Smooth muscle cell (in vitro differentiated cells): Measurements from ENCODE around the gene MAGI1. TPM values are rescaled to one million over a fixed set of nuclear protein-coding genes. Genes with fewer than 3 reads are reported as not detected.

Source experiments
- DNase-seq: peaks from one replicate; lab custom pipeline; 2025; ENCODE audit not compliant: unreplicated experiment; lab: John Stamatoyannopoulos, UW
- H2AFZ ChIP-seq: fragments of 200-600 bp; sonication (generic); 2 replicates; pipeline ENCODE4 v1.6.0; 2016; ENCODE audit warnings: antibody characterized with exemption, low read depth, mild to moderate bottlenecking
- H3F3A ChIP-seq: fragments of 200-600 bp; sonication (generic); 2 replicates; pipeline ENCODE4 v1.6.0; 2017; ENCODE audit warnings: antibody characterized with exemption, low read depth
- H3K27ac ChIP-seq: fragments of 200-600 bp; sonication (generic); 2 replicates; pipeline ENCODE4 v1.5.1; 2016; ENCODE audit warnings: low read depth, mild to moderate bottlenecking
- H3K27me3 ChIP-seq: fragments of 200-600 bp; sonication (generic); 2 replicates; pipeline ENCODE4 v1.6.1; 2016; ENCODE audit warnings: low read depth, mild to moderate bottlenecking
- H3K36me3 ChIP-seq: fragments of 200-600 bp; sonication (generic); 2 replicates; pipeline ENCODE4 v1.5.1; 2016; ENCODE audit warnings: low read depth
- H3K4me1 ChIP-seq: fragments of 200-600 bp; sonication (generic); 2 replicates; pipeline ENCODE4 v1.5.1; 2016; ENCODE audit warnings: low read depth
- H3K4me2 ChIP-seq: fragments of 200-600 bp; sonication (generic); 2 replicates; pipeline ENCODE4 v1.6.0; 2016; ENCODE audit warnings: mild to moderate bottlenecking
- H3K4me3 ChIP-seq: fragments of 200-600 bp; sonication (generic); 2 replicates; pipeline ENCODE4 v1.5.1; 2016; ENCODE audit warnings: mild to moderate bottlenecking
- H3K79me2 ChIP-seq: fragments of 200-600 bp; sonication (generic); 2 replicates; pipeline ENCODE4 v1.6.0; 2016; ENCODE audit warnings: low read depth, mild to moderate bottlenecking
- H3K9ac ChIP-seq: fragments of 200-600 bp; sonication (generic); 2 replicates; pipeline ENCODE4 v1.6.0; 2016; ENCODE audit warnings: low read depth
- H3K9me3 ChIP-seq: fragments of 200-600 bp; sonication (generic); replicated peaks from 2 replicates; pipeline ENCODE4 v1.5.1; 2016; ENCODE audit warnings: low read depth
- H4K20me1 ChIP-seq: fragments of 200-600 bp; sonication (generic); 2 replicates; pipeline ENCODE4 v1.6.0; 2016; ENCODE audit warnings: low read depth
- CTCF ChIP-seq: fragments of 200-600 bp; sonication (generic); IDR thresholded peaks from 2 replicates; pipeline ENCODE4 v1.5.1; 2017; ENCODE audit warnings: borderline replicate concordance, mild to moderate bottlenecking, antibody characterized with exemption; ENCODE audit not compliant: insufficient read depth, poor library complexity, severe bottlenecking
- WGBS: methylation state at CpG from one replicate; pipeline ENCODE4 v1.1.7; 2016; ENCODE audit warnings: low lambda C conversion rate; 5-methylcytosine and 5-hydroxymethylcytosine counted together
- polyA plus RNA-seq: library from polyadenylated mRNA; unstranded; fragments of >200 nt; fragmentation: Nextera tagmentation; extraction: Ambion mirVana; gene quantifications from 2 replicates; pipeline ENCODE4 v1.2.1, GENCODE V29; 2016
- total RNA-seq: library from RNA; depleted of rRNA; stranded (reverse); fragments of >200 nt; gene quantifications from 2 replicates; pipeline ENCODE4 v1.2.3, GENCODE V29; 2014

MAGI1 gene
- total and polyA plus RNA-seq, 2 experiments from 2014 or later = 9.9 to 23.3 TPM

DNA sequence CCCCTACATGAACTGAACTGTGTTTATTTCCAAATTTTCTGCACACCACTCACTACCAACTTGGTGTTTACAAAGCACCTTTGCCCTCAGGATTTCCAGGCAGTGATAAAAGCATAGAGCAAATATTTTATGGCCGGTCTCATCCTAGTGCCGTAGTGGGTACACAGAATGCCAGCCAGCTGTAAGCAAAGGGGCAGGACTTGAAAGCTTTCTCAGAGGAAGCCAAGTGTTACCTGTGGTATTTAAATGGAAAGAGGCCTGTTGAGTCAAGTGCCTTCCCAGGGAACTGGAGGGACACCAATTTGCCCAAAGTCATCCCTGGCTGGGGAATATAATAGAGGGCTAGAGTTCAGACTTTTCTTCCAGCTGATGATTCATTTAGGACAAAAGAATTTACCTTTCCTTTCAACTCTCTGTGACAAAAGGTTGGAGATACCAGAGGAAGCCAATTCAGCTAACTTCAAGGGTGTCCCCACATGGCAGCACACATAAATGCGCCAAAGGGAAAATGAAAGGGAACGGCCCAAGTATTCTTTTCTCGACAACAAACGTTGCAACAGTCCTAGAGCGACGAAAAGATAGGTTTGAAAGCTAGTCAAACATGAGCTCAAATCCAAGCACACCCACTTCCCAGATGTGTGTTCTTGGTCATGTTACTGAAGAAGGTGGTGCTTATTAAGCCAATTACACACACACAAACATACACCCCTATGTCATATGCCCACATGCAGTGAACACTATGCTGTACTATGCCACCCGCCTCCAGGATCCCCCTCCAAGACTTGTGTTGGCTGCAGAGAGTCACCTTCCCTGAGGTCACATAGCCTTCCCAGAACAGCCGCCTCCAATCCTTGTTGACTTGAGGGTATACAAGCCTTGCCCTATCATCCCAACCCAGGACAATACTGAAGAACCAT is 27.7 kb downstream of the MAGI1 start:
- Histone ChIP-seq H3K4me1 (peaks cover 12% of the 10 kb centered on the region), H3K4me3 (no peak overlapping the region), H3K79me2 (peaks cover 45% of the 10 kb centered on the region), H3K36me3 (no peaks in the 10 kb centered on the region), H4K20me1 (peaks cover 91% of the 10 kb centered on the region), H3K27ac (no peak overlapping the region), H3K9ac (no peak overlapping the region), H3K27me3 (no peaks in the 10 kb centered on the region), H2AFZ (no peak overlapping the region), H3K9me3 (no peaks in the 10 kb centered on the region), H3K4me2 (no peak overlapping the region), H3F3A (no peaks in the 10 kb centered on the region)
- no peak for DNase-seq
- WGBS = 78% methylated on average over 10 of the region's 10 CpGs
- no peak for TF ChIP-seq CTCF

GRCh38 chr3:66010348-66010738 is 28.4 kb downstream of the MAGI1 start:
- DNase-seq = no peak
- Histone ChIP-seq H3K9me3 (no peaks in the 10 kb centered on the region), H3K4me3 (no peak overlapping the region), H4K20me1 (peaks cover 91% of the 10 kb centered on the region), H3K27me3 (no peaks in the 10 kb centered on the region), H3K4me1 (peaks cover 12% of the 10 kb centered on the region), H3K27ac (no peak overlapping the region), H3K36me3 (no peaks in the 10 kb centered on the region), H3K4me2 (no peak overlapping the region), H3F3A (no peaks in the 10 kb centered on the region), H2AFZ (no peak overlapping the region), H3K9ac (no peak overlapping the region), H3K79me2 (peaks cover 39% of the 10 kb centered on the region)
- WGBS = 83% methylated on average over 4 of the region's 4 CpGs
- TF ChIP-seq CTCF = no peak

- H3K79me2 ChIP-seq = peaks cover 23% of the 10 kb centered on the region
- H3K9me3 ChIP-seq = no peaks in the 10 kb centered on the region
- no peak for DNase-seq
- TF ChIP-seq CTCF = no peak
- H3K4me3 ChIP-seq = no peak overlapping the region
- H3K4me2 ChIP-seq = no peak overlapping the region
- no peaks in the 10 kb centered on the region for H3F3A ChIP-seq
- peaks cover 64% of the 10 kb centered on the region for H4K20me1 ChIP-seq
- H3K36me3 ChIP-seq = no peaks in the 10 kb centered on the region
- no peak overlapping the region for H3K9ac ChIP-seq
- no peak overlapping the region for H2AFZ ChIP-seq
- H3K27me3 ChIP-seq = no peaks in the 10 kb centered on the region
- 79% methylated on average over 7 of the region's 7 CpGs for WGBS
- no peak overlapping the region for H3K27ac ChIP-seq
- H3K4me1 ChIP-seq = no peaks in the 10 kb centered on the region
These were observed 34.5 kb downstream of the MAGI1 start for GRCh38 chr3:66004244-66004643.

DNA sequence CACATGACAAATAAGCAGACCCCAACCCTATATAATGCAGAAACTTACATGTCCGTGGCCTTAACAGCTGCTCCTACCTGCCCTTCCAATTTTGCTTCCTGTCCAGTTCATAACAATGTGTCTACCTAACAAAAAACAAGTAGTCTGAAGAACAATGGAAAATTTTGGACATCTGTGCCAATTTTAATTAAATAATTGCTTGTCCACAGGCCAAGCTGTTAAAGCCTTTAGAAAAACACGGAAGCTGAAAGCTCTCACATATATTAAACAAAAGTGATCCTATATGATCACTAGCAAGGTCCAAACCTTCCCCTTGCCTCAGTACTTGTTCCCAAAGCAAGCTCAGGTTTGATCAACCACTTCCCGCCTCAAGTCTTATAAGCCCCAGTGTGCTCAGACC is 37.1 kb downstream of the MAGI1 start:
- peaks cover 13% of the 10 kb centered on the region for H3K79me2 ChIP-seq

More for the DNA sequence above, 37.1 kb downstream of the MAGI1 start:
- Histone ChIP-seq H3K36me3 (no peaks in the 10 kb centered on the region), H3K4me2 (no peak overlapping the region), H4K20me1 (peaks cover 62% of the 10 kb centered on the region), H3F3A (no peaks in the 10 kb centered on the region), H3K4me1 (no peaks in the 10 kb centered on the region), H3K9ac (no peak overlapping the region), H3K27ac (no peak overlapping the region), H3K4me3 (no peak overlapping the region), H3K27me3 (no peaks in the 10 kb centered on the region), H2AFZ (no peak overlapping the region), H3K9me3 (no peaks in the 10 kb centered on the region)
- 91% methylated on average over 3 of the region's 3 CpGs for WGBS
- no peak for DNase-seq
- no peak for TF ChIP-seq CTCF
